GM12891 (cell line): ENCODE measurements around the gene ITPR1.

Experiments used
- DNase-seq: peaks from one replicate; pipeline ENCODE4 v3.0.0; 2011; ENCODE audit warnings: low spot score; ENCODE audit not compliant: insufficient read length
- FAIRE-seq: peaks from 2 replicates; lab custom pipeline; 2011; peaks lifted over from hg19 to GRCh38; lab: Jason Lieb, UNC
- PAX5 ChIP-seq: IDR thresholded peaks from 2 replicates; pipeline ENCODE4 v1.6.1; 2011; ENCODE audit warnings: low read length, moderate library complexity, mild to moderate bottlenecking; ENCODE audit not compliant: insufficient read depth, severe bottlenecking
- POLR2A ChIP-seq: IDR thresholded peaks from 2 replicates; pipeline ENCODE4 v1.6.1; 2011; ENCODE audit warnings: low read depth, low read length, control low read depth
- POLR2AphosphoS5 ChIP-seq: IDR thresholded peaks from 2 replicates; pipeline ENCODE4 v1.6.1; 2011; ENCODE audit warnings: low read depth, low read length, control low read depth
- POU2F2 ChIP-seq: IDR thresholded peaks from 2 replicates; pipeline ENCODE4 v1.6.1; 2011; ENCODE audit warnings: low read depth, mild to moderate bottlenecking, control low read depth, low read length, moderate library complexity
- SPI1 ChIP-seq: IDR thresholded peaks from 2 replicates; pipeline ENCODE4 v1.6.1; 2011; ENCODE audit warnings: low read depth, low read length, control low read depth
- TAF1 ChIP-seq: IDR thresholded peaks from 2 replicates; pipeline ENCODE4 v1.6.1; 2011; ENCODE audit warnings: low read depth, low read length, control low read depth

The ITPR1 gene

DNA sequence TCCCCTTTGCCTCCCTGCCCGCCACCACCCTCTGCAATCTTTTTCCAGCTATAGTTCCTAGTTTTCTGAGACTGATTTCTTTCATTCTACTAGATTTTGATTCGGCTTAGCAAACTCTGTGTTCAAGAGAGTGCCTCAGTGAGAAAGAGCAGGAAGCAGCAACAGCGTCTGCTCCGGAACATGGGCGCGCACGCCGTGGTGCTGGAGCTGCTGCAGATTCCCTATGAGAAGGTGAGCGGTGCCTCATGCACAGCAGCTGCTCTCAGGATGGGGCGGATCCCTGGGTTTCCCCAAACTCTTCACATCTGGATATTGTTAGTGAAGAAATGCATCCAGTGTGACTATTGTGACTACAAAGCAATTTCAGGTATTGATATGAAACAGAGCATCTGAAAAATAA, 191.8 kb downstream of the ITPR1 start:
- FAIRE-seq (no peak), DNase-seq (no peak)
- TF ChIP-seq POU2F2 (no peak), TAF1 (no peak), POLR2AphosphoS5 (no peak), PAX5 (no peak), POLR2A (no peak), SPI1 (no peak)

DNA sequence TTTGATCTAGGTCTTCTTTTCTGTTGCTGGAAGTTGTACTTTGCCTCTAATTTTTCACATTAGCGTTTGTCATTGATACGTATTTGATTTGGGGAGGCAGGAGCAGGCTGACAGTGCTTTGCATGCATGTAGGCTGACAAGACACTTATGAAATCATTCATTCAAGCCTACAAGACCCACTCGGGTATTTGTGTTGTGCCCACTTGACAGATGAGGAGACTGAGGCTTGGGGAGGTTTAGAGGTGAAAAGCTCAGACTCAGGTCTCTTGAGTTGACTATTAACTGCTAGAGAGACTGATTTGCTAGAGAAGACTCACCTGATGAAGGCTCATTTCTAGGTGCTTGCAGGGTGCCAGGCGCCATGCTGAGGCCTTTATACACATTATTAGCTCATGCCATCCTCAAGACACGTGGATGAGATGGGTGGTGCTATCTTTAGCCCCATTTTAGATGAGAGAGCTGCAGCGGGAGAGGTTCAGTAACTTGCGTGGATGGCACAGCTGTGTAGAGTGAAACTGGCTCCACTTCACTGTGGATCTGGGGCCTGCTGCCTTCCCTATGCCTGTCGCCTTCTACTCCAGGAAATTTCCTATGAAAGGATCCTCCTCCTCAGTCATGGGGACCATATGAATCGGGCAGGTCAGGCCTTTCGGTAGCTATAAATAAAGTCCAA, 192.7 kb downstream of the ITPR1 start:
- no peak for DNase-seq

DNA sequence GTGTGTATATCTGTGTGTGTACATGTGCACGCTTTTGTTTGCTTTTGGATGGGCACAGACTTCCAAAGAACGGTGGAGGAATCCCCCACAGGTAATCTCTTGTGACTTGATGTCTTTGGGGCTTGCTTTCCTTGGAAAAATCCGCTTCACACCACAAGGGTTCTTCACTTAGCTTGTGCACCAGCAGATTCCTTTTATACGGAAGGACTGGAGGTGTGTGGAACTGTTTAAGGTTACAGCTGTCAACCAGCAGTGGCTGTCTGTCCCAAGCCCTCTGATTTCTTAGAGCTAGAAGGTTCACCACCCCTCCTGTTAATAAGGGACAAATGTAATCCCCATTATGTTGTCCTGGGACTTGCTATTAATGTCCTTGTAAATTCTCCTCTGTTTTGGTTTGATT, 193.5 kb downstream of the ITPR1 start:
- no peak for TF ChIP-seq POLR2AphosphoS5
- no peak for TF ChIP-seq SPI1
- TF ChIP-seq POU2F2, result no peak
- no peak for TF ChIP-seq POLR2A
- no peak for TF ChIP-seq PAX5
- TF ChIP-seq TAF1, result no peak
- no peak for FAIRE-seq
- no peak for DNase-seq

More for the DNA sequence above, 192.7 kb downstream of the ITPR1 start:
- FAIRE-seq, result no peak
- no peak for TF ChIP-seq POLR2A
- no peak for TF ChIP-seq SPI1
- no peak for TF ChIP-seq TAF1

DNA sequence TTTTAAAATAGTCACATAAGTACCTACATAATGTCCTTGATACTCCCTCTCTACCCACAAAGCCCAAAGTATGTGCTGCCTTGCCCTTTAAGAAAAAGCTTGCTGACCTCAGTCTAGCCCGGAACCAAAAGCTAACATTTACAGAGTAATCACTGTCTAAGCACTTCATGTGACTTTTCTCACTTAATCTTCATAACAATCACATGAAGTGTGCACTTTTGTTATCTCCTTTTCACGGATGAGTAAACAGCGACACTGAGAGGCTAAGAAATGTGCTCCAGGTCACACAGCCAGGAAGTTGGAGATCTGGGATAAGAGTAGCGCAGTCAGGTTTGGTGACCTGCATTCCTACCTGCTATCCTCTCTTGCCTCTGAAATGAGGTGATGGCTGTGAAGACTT, 194.0 kb downstream of the ITPR1 start:
- no peak for TF ChIP-seq SPI1
- no peak for TF ChIP-seq POU2F2
- no peak for TF ChIP-seq PAX5
- TF ChIP-seq POLR2A, result no peak
- TF ChIP-seq POLR2AphosphoS5, result no peak
- no peak for TF ChIP-seq TAF1
- DNase-seq (no peak), FAIRE-seq (no peak)

DNA sequence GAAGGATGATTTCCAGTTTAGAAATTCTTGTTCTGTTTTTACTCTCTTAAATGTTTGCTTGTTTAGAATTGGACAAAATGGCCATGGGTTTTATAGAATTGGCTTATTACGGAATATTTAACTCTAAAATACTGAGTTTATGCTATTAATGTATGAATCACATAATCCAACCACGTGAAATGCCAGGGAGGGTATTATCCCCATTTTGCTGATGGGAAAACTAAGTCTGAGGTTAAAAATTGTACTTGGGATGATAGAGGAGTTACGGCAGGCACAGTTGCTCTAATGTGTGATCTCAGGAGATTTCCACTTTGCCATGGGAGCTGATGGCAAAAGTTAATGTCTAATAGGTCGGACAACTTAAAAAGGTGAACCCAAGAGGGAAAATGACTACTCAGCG, 194.4 kb downstream of the ITPR1 start:
- TF ChIP-seq POLR2A, result no peak
- TF ChIP-seq TAF1, result no peak
- no peak for TF ChIP-seq SPI1
- no peak for TF ChIP-seq PAX5
- TF ChIP-seq POLR2AphosphoS5, result no peak
- no peak for TF ChIP-seq POU2F2
- FAIRE-seq, result no peak
- DNase-seq, result no peak

DNA sequence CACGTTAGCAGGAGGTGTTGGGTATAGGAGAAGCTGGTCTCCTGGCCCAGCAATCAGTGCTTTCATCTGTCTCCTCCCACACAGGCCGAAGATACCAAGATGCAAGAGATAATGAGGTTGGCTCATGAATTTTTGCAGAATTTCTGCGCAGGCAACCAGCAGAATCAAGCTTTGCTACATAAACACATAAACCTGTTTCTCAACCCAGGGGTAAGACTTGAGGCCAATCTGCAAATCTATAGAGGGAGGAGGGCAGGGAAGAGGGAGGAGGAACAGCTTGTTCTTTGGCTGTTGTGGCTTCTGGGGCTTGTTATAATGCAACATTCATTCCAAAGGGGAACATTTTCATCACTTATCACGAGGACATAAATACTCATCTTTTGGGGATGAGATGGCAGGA, 195.3 kb downstream of the ITPR1 start:
- TF ChIP-seq TAF1, result no peak
- TF ChIP-seq POLR2A, result no peak
- TF ChIP-seq POU2F2, result no peak
- TF ChIP-seq SPI1, result no peak
- no peak for TF ChIP-seq POLR2AphosphoS5
- TF ChIP-seq PAX5, result no peak
- DNase-seq, result no peak
- FAIRE-seq, result no peak

DNA sequence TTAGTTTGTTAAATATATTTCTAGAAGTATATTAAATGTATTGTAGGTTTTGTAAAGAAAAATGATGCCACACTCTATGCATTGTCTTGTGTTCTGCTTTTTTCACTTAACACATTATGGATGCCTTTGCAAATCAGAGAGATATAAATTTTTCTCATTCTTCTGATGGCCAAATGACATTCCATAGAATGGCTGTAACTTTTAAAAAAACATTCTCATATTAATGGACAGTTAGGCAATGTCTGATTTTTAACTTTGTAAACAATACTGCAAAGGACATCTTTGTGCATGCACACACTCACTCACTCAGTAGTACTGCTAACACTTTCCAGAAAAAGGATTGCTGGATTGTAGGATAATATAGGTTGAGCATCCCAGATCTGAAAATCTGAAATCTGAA, 195.9 kb downstream of the ITPR1 start:
- TF ChIP-seq TAF1, result no peak
- TF ChIP-seq SPI1, result no peak
- TF ChIP-seq POLR2AphosphoS5, result no peak
- TF ChIP-seq POU2F2, result no peak
- TF ChIP-seq POLR2A, result no peak
- TF ChIP-seq PAX5, result no peak
- no peak for DNase-seq
- FAIRE-seq, result no peak

DNA sequence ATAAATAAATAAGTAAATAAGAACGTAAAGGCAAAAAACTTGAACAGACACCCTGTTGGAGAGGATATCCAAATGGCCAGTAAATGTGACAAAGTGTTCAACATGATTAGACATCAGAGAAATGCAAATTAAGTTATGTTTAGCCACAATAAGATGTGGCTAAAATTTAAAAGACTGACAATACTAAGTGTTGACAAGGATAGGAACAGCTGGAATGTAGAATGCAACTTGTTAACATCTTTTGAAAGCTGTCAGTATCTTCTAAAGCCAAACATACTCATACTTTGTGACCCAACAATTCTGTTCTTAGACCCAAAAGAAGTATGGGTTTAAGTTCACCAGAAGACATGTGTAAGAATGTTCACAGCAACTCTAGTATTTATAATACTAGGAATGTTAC, 197.1 kb downstream of the ITPR1 start:
- FAIRE-seq, result no peak

DNA sequence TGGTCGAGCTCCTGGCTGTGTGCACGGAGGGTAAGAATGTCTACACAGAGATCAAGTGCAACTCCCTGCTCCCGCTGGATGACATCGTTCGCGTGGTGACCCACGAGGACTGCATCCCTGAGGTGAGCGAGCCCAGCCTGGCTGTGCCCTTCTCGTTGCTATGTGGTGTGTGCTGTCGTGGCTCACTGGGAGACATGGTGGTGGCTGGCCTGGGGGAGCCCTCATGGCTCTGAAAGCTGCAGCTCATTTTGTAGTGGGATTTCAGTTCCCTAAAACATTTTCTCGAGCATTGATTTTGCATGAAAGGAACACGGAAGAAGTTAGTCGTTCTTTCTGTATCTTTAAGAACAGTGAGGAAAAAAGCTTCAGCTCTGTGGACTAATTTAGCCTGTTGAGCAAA, 200.5 kb downstream of the ITPR1 start:
- TF ChIP-seq POLR2A (no peak), SPI1 (peak; percentile 93)
- FAIRE-seq, result peak; percentile 54
- DNase-seq, result peak; percentile 22

More for the DNA sequence above, 197.1 kb downstream of the ITPR1 start:
- DNase-seq, result no peak
- no peak for TF ChIP-seq POLR2A
- no peak for TF ChIP-seq POLR2AphosphoS5
- no peak for TF ChIP-seq TAF1
- no peak for TF ChIP-seq SPI1
- no peak for TF ChIP-seq PAX5
- TF ChIP-seq POU2F2, result no peak

DNA sequence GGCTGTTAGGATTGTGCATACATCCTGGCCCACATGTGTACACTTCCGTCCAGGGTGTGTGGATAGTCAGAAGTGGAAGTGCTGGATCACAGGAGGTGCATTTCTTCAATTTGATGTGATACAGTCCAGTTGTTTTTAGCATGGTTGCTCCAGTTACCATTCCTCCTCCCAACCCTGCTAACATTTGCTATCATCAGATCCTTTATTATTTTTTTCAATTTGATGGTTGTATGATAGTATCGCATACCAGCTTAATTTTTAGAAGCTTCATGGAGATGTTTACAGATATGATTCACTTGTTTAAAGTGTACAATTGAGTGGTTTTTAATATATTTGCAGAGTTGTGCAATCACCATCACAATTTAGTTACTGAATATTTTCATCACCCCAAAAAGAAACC, 202.7 kb downstream of the ITPR1 start:
- FAIRE-seq (no peak), DNase-seq (no peak)
- TF ChIP-seq POU2F2, result no peak
- no peak for TF ChIP-seq TAF1
- no peak for TF ChIP-seq SPI1
- TF ChIP-seq POLR2A, result no peak
- no peak for TF ChIP-seq PAX5
- no peak for TF ChIP-seq POLR2AphosphoS5
